ENCODE data around the gene ANKRD34C. TPM values are rescaled to one million over a fixed set of nuclear protein-coding genes. Genes with fewer than 3 reads are reported as not detected.
"Not testable (repeated sequence)": the region's sequence is repeated elsewhere in the genome, so short reads cannot be mapped to it uniquely, and the experiment has no call there.

Gene ANKRD34C
- total RNA-seq, 2 donors from 2014 or later, result 0.14 to 0.19 TPM

GRCh38 chr15:79310612-79310984 is 28.1 kb downstream of the ANKRD34C start:
- no peak for DNase-seq (ENCODE audit: low spot score)
- intact Hi-C loops (cut with DNase I), result no loop called here

GRCh38 chr15:79310985-79311900 is 28.7 kb downstream of the ANKRD34C start, which contains the start of gene TMED3:
Gene TMED3, plus strand, starts transcription at chr15:79311112. Its CDS starts 138 bp downstream, at chr15:79311250.
- DNase-seq (ENCODE audit: low spot score), result peak; percentile 90
- intact Hi-C loops (cut with DNase I), result no loop called here

- no peak for DNase-seq (ENCODE audit: low spot score)
- intact Hi-C loops (cut with DNase I), result no loop called here
These were observed 29.5 kb downstream of the ANKRD34C start for GRCh38 chr15:79311901-79312553.

GRCh38 chr15:79314186-79314585 is 31.7 kb downstream of the ANKRD34C start:
- intact Hi-C loops (cut with DNase I), result no loop called here
- DNase-seq (ENCODE audit: low spot score), result no peak

GRCh38 chr15:79314811-79315210 is 32.3 kb downstream of the ANKRD34C start:
- intact Hi-C loops (cut with DNase I), result no loop called here
- no peak for DNase-seq (ENCODE audit: low spot score)

- intact Hi-C loops (cut with DNase I), result no loop called here
- no peak for DNase-seq (ENCODE audit: low spot score)
These were observed 33.3 kb downstream of the ANKRD34C start for GRCh38 chr15:79315623-79316328.

- intact Hi-C loops (cut with DNase I), result no loop called here
- DNase-seq (ENCODE audit: low spot score), result no peak
These were observed 34.3 kb downstream of the ANKRD34C start for GRCh38 chr15:79316864-79317263.

- DNase-seq (ENCODE audit: low spot score); intact Hi-C loops (cut with DNase I): not testable (repeated sequence)
These were observed 37.5 kb downstream of the ANKRD34C start for GRCh38 chr15:79319973-79320372.

- peak; percentile 81 for DNase-seq (ENCODE audit: low spot score)
- intact Hi-C loops (cut with DNase I), result no loop called here
These were observed 39.4 kb downstream of the ANKRD34C start for GRCh38 chr15:79321876-79322275.

- intact Hi-C loops (cut with DNase I), result no loop called here
- DNase-seq (ENCODE audit: low spot score), result no peak
These were observed 39.8 kb downstream of the ANKRD34C start for GRCh38 chr15:79322306-79322705.

GRCh38 chr15:79322945-79323344 is 40.4 kb downstream of the ANKRD34C start:
- DNase-seq (ENCODE audit: low spot score), result no peak
- intact Hi-C loops (cut with DNase I), result no loop called here

GRCh38 chr15:79329171-79329611 is 46.7 kb downstream of the ANKRD34C start:
- DNase-seq (ENCODE audit: low spot score), result no peak
- intact Hi-C loops (cut with DNase I), result no loop called here

Other genes starting within 250 kb of the ANKRD34C start
- gene RASGRF1, start 191.9 kb upstream of the ANKRD34C start, total RNA-seq, result under 1 TPM; 0.09 to 0.10 TPM
- 10 to 100 TPM; 41.1 to 42.9 TPM for gene TMED3, start 28.4 kb downstream of the ANKRD34C start, total RNA-seq
- under 1 TPM; 0.69 to 0.76 TPM for gene MINAR1, start 149.6 kb downstream of the ANKRD34C start, total RNA-seq

All from posterior vena cava (tissue), 2 donors.